Thyroid gland (tissue), 4 donors: ENCODE results near the gene PDF.

Experiments used
- CTCF ChIP-seq, 6 experiments: fragments of 200-600 bp in 3 of 6; fragments of 450-650 bp in 3 of 6; sonication (generic) in 3 of 6; IDR thresholded peaks; one replicate each; pipeline ENCODE4 v1.5.1; 2016 to 2019; ENCODE audit warnings: antibody characterized with exemption in 6 of 6, mild to moderate bottlenecking in 2 of 6, inconsistent platforms in 1 of 6, moderate library complexity in 1 of 6
- POLR2A ChIP-seq, 2 donors: fragments of 450-650 bp; IDR thresholded peaks; one replicate each; pipeline ENCODE4 v1.6.1; 2017; ENCODE audit warnings: antibody characterized with exemption in 2 of 2, mild to moderate bottlenecking in 2 of 2, moderate library complexity in 1 of 2

DNA sequence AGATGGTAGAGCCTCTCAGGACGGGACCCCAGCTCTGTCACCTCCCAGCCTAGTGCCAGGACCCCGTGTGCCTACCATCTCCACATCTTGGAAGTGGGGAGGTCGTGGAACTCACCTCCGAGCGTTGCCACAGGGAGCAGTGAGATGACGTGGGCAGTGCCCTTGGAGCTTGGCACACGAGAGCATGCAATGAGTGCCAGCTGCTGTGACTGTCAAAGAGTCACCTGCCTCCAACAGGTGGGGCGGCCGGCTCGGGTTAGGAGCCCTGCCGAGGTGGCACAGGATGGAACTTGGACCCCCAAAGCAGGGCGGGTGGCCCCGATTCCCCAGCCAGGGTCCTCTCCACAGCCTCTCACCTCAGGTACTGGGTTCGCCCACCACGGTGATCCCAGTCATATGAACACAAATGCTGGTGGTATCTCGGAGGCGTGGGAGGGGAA is 13.8 kb downstream of the PDF start:
- TF ChIP-seq CTCF (IDR thresholded peaks at IDR 0.05) (no peak), POLR2A (IDR thresholded peaks at IDR 0.05) (no peak)
